ENCODE measurements around the gene CD46.
A peak's percentile ranks its signal among the peaks of the same experiment; 100 is the strongest.

The CD46 gene

DNA sequence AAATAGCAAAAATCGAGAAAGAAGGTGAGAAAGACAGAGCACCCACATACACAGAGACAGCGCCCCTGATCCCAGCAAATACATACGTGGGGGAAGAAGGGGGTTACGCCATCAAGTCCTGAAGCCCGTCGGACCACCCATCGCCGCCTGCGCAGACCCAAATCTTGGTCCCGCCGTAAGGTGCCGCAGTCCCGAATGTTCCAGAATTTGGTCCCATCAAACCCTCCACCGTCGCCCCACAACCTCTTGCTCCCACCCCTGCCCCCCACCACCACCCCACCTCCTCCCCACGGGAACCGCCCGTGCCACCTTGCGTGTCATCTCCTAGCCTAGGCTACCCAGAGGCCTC is 71.7 kb downstream of the CD46 start:
- Histone ChIP-seq H3K27ac (ENCODE audit: low read length) (no peak overlapping the region), H3K4me1 (ENCODE audit: insufficient read depth, low read length) (no peaks in the 10 kb centered on the region), H3K9me3 (ENCODE audit: insufficient read depth, low read length, severe bottlenecking) (no peaks in the 10 kb centered on the region), H3K9ac (ENCODE audit: low read depth, low read length) (no peak overlapping the region), H3K4me3 (ENCODE audit: low read depth in 1 of 2, low read length in 2 of 2) (no peak overlapping the region), H4K20me1 (ENCODE audit: insufficient read depth, low read length) (peaks cover 97% of the 10 kb centered on the region), H2AFZ (ENCODE audit: low read depth, low read length) (no peak overlapping the region), H3K36me3 (ENCODE audit: insufficient read depth, low read length) (peaks cover 91% of the 10 kb centered on the region), H3K79me2 (ENCODE audit: insufficient read depth, low read length) (peaks cover 100% of the 10 kb centered on the region), H3K4me2 (ENCODE audit: insufficient read depth, low read length) (no peak overlapping the region), H3K27me3 (ENCODE audit: insufficient read depth, low read length, poor library complexity) (no peaks in the 10 kb centered on the region)
- ATAC-seq (ENCODE audit: insufficient read depth, low read depth) (no peak), DNase-seq (no peak)
- TF ChIP-seq, protein P1, sequence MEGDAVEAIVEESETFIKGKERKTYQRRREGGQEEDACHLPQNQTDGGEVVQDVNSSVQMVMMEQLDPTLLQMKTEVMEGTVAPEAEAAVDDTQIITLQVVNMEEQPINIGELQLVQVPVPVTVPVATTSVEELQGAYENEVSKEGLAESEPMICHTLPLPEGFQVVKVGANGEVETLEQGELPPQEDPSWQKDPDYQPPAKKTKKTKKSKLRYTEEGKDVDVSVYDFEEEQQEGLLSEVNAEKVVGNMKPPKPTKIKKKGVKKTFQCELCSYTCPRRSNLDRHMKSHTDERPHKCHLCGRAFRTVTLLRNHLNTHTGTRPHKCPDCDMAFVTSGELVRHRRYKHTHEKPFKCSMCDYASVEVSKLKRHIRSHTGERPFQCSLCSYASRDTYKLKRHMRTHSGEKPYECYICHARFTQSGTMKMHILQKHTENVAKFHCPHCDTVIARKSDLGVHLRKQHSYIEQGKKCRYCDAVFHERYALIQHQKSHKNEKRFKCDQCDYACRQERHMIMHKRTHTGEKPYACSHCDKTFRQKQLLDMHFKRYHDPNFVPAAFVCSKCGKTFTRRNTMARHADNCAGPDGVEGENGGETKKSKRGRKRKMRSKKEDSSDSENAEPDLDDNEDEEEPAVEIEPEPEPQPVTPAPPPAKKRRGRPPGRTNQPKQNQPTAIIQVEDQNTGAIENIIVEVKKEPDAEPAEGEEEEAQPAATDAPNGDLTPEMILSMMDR (IDR thresholded peaks at IDR 0.05; ENCODE audit: borderline replicate concordance, extremely low read depth, low read length, poor library complexity, severe bottlenecking): no peak
- no peak for TF ChIP-seq EZH2 (IDR thresholded peaks at IDR 0.05; ENCODE audit: borderline replicate concordance, low read depth, low read length, severe bottlenecking)

GRCh38 chr1:207823880-207824566 is 72.2 kb downstream of the CD46 start:
- DNase-seq: peak; percentile 13
- no peaks in the 10 kb centered on the region for H3K9me3 ChIP-seq (ENCODE audit: insufficient read depth, low read length, severe bottlenecking)
- peaks cover 87% of the 10 kb centered on the region for H3K36me3 ChIP-seq (ENCODE audit: insufficient read depth, low read length)
- peaks cover 95% of the 10 kb centered on the region for H4K20me1 ChIP-seq (ENCODE audit: insufficient read depth, low read length)
- peak overlapping the region; percentile 47 for H3K27ac ChIP-seq (ENCODE audit: low read length)
- H2AFZ ChIP-seq (ENCODE audit: low read depth, low read length): no peak overlapping the region
- H3K27me3 ChIP-seq (ENCODE audit: insufficient read depth, low read length, poor library complexity): no peaks in the 10 kb centered on the region
- H3K79me2 ChIP-seq (ENCODE audit: insufficient read depth, low read length): peaks cover 100% of the 10 kb centered on the region
- TF ChIP-seq EZH2 (IDR thresholded peaks at IDR 0.05; ENCODE audit: borderline replicate concordance, low read depth, low read length, severe bottlenecking): no peak
- TF ChIP-seq, protein P1 (IDR thresholded peaks at IDR 0.05; ENCODE audit: borderline replicate concordance, extremely low read depth, low read length, poor library complexity, severe bottlenecking): peak; percentile 13
- H3K4me3 ChIP-seq (ENCODE audit: low read depth in 1 of 2, low read length in 2 of 2): no peak overlapping the region
- no peak overlapping the region for H3K4me2 ChIP-seq (ENCODE audit: insufficient read depth, low read length)
- ATAC-seq (ENCODE audit: insufficient read depth, low read depth): peak; percentile 22; the same call in 2 of the 3 replicates
- H3K4me1 ChIP-seq (ENCODE audit: insufficient read depth, low read length): no peaks in the 10 kb centered on the region
- no peak overlapping the region for H3K9ac ChIP-seq (ENCODE audit: low read depth, low read length)

- no peaks in the 10 kb centered on the region for H3K9me3 ChIP-seq (ENCODE audit: insufficient read depth, low read length, severe bottlenecking)
- no peak overlapping the region for H3K4me2 ChIP-seq (ENCODE audit: insufficient read depth, low read length)
- H3K27ac ChIP-seq (ENCODE audit: low read length): peak overlapping the region; percentile 47; the same call in 1 of the 2 replicates
- H3K27me3 ChIP-seq (ENCODE audit: insufficient read depth, low read length, poor library complexity): no peaks in the 10 kb centered on the region
- TF ChIP-seq, protein P1 (IDR thresholded peaks at IDR 0.05; ENCODE audit: borderline replicate concordance, extremely low read depth, low read length, poor library complexity, severe bottlenecking): no peak
- TF ChIP-seq EZH2 (IDR thresholded peaks at IDR 0.05; ENCODE audit: borderline replicate concordance, low read depth, low read length, severe bottlenecking): no peak
- H3K4me1 ChIP-seq (ENCODE audit: insufficient read depth, low read length): no peaks in the 10 kb centered on the region
- H3K9ac ChIP-seq (ENCODE audit: low read depth, low read length): no peak overlapping the region
- H3K36me3 ChIP-seq (ENCODE audit: insufficient read depth, low read length): peaks cover 82% of the 10 kb centered on the region
- no peak overlapping the region for H2AFZ ChIP-seq (ENCODE audit: low read depth, low read length)
- no peak for DNase-seq
- peaks cover 100% of the 10 kb centered on the region for H3K79me2 ChIP-seq (ENCODE audit: insufficient read depth, low read length)
- peaks cover 95% of the 10 kb centered on the region for H4K20me1 ChIP-seq (ENCODE audit: insufficient read depth, low read length)
- H3K4me3 ChIP-seq (ENCODE audit: low read depth in 1 of 2, low read length in 2 of 2): no peak overlapping the region
- ATAC-seq (ENCODE audit: insufficient read depth, low read depth): no peak
Observed at GRCh38 chr1:207824691-207825408, 73.0 kb downstream of the CD46 start.
